Fibroblast of lung (primary cell): ENCODE results near the gene RPS6KL1.

Source experiments
- EZH2 ChIP-seq: IDR thresholded peaks from 2 replicates; pipeline ENCODE4 v1.5.1; 2012; ENCODE audit warnings: low read length, control low read depth, mild to moderate bottlenecking; ENCODE audit errors: missing control alignments
- TF ChIP-seq, protein P1 (sequence below), 2 donors: IDR thresholded peaks in 1 of 2; conservative IDR thresholded peaks in 1 of 2; 1 replicate in 1 of 2; 2 replicates in 1 of 2; pipeline ENCODE4 v1.5.1; 2011 to 2012; ENCODE audit warnings: low read length in 2 of 2, control low read depth in 1 of 2, inconsistent platforms in 1 of 2, low read depth in 1 of 2, mild to moderate bottlenecking in 1 of 2

DNA sequence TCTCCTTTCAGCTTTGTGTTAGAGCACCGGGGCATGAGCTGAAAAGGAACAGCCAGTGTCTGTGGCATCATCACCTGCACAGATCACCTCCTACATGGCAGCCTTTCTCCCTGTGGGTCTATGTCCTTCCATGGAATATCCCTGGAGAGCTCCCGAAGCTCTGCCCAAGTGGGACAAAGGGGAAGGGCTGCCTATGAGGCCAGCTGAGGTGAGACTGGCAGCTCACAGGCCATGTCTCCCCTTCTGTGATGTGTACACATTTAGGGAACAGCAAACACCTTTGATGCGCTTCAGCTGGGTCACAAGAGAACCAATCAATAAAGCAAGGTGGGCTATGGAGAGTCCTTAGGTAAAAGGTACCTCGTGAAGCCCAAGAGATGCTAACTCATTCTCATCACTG is 51.2 kb downstream of the RPS6KL1 start:
- no peak for TF ChIP-seq EZH2
- TF ChIP-seq, protein P1, sequence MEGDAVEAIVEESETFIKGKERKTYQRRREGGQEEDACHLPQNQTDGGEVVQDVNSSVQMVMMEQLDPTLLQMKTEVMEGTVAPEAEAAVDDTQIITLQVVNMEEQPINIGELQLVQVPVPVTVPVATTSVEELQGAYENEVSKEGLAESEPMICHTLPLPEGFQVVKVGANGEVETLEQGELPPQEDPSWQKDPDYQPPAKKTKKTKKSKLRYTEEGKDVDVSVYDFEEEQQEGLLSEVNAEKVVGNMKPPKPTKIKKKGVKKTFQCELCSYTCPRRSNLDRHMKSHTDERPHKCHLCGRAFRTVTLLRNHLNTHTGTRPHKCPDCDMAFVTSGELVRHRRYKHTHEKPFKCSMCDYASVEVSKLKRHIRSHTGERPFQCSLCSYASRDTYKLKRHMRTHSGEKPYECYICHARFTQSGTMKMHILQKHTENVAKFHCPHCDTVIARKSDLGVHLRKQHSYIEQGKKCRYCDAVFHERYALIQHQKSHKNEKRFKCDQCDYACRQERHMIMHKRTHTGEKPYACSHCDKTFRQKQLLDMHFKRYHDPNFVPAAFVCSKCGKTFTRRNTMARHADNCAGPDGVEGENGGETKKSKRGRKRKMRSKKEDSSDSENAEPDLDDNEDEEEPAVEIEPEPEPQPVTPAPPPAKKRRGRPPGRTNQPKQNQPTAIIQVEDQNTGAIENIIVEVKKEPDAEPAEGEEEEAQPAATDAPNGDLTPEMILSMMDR (conservative IDR thresholded peaks at IDR 0.05 in 1 of 2, IDR thresholded peaks at IDR 0.05 in 1 of 2; ENCODE audit: low read depth in 1 of 2, low read length in 2 of 2): no peak
